HG02588 (cell line): ENCODE data around the gene ZCWPW1.
A peak's percentile ranks its signal among the peaks of the same experiment; 100 is the strongest.
"Not testable (repeated sequence)": the region's sequence is repeated elsewhere in the genome, so short reads cannot be mapped to it uniquely, and the experiment has no call there.

Experiments
- ATAC-seq: cut with Tn5 transposase; IDR thresholded peaks from one replicate; pipeline ENCODE4 v1.9.1; 2021; ENCODE audit warnings: mild to moderate bottlenecking, moderate library complexity; ENCODE audit not compliant: unreplicated experiment

ZCWPW1 gene

GRCh38 chr7:100380196-100380595, 48.3 kb downstream of the ZCWPW1 start:
- no peak for ATAC-seq

DNA sequence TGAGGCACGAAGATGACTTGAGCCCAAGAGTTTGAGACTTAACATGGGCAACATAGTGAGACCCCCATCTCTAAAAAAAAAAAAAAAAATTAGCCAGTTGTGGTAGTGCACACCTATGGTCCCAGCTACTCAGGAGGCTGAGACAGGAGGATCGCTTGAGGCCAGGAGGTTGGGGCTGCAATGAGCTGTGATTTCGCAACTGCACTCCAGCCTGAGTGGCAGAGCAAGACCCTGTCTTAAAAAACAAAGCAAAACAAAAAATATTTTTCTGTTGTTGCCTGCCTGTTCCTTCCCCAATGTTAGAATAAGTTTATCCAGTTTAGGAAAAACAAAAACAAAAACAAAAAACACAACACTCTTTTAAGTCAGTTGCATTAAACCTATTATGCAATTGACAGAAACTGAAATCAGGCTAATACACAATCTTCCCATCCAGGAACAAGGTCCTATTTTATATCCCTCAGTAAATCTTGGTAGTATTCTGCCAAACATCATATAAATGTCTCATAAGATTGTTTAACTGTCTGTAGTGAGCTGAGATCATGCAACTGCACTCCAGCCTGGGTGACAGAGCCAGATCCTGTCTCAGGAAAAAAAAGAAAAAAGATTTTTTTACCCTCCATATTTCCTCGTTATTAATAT, 50.3 kb downstream of the ZCWPW1 start:
- no peak for ATAC-seq

DNA sequence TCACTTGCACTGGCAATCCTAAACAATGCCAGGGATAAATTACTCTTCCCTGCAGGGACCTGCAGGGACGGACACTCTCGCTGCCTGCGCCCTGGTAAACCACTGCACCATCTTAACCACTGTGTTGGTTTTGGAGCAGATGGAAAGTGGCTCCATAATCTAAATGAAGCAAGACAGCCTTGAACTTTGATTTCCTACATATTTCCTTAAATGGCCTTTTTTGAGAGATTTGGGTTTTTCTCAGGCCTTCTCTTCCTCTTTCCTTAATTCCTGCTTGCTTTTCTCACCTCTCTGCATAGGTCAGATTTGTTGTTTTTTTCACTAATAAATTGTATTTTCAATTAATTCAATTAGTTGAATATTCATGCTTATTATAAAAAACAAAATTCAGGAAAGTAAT, 52.4 kb downstream of the ZCWPW1 start:
- ATAC-seq, result no peak

DNA sequence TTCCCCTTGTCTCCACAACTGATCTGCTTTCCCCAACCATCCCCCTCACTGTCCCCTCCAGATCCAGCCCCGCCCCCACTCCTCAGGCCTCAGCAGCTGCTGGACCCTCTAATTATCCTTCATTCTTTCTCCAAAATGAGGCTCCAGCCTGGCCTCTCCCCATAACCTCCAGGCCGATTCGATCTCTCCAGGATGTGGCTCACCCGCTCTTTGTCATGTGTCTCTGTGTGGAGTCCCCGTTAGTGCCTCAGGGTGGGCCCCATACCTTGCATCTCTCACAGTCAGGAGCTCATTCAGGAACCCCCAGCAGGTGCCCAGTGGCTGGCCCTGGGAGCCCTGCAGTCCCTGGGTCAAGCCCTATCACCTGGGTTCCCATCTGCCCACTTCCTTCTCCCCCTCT, 53.9 kb downstream of the ZCWPW1 start:
- ATAC-seq, result no peak

DNA sequence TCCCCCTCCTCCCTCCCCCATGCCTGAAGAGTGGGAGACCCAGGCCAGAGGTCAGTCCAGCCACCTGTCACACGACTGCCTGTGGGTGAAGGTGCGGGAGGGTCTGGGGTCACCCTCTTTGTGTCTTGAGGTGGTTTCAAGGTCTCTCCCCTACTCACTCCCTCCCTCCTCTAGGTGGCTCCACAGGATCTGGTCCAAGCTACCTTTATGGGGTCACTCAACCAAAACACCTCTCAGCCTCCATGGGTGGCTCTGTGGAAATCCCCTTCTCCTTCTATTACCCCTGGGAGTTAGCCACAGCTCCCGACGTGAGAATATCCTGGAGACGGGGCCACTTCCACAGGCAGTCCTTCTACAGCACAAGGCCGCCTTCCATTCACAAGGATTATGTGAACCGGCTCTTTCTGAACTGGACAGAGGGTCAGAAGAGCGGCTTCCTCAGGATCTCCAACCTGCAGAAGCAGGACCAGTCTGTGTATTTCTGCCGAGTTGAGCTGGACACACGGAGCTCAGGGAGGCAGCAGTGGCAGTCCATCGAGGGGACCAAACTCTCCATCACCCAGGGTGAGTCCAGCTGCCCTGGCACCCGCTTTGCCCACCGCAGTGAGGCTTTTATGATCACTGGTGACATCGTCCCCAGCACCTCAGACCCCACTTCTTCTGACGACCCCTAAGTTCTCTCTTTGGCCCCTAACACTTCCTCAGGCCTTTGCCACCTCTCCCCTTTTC, 54.5 kb downstream of the ZCWPW1 start:
- ATAC-seq, result not testable (repeated sequence)

GRCh38 chr7:100373261-100373831, 55.2 kb downstream of the ZCWPW1 start, which contains the start of gene PILRA:
PILRA (plus strand) TSS chr7:100373487; CDS start chr7:100373657, 170 bp downstream.
- ATAC-seq, result no peak

DNA sequence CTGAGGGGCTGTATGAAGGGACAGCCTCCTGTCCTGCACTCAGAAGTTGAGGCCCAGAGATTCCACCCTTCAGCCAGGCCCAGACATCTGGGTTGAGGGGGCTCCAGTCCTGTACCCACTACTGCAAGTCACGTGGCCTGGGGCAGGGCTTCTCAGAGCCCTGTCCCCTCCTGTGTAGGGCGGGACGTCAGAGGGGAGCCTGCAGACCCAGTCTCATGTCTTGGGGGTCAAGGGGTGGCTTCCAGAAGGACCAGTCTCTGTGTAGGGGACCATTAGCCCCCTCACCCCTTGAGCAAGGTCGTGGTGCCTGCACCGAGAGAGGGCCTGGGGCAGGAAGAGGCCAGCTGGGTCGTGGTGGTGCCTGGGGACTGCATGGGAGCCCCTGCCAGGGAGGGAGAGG, 55.8 kb downstream of the ZCWPW1 start:
- ATAC-seq, result no peak

DNA sequence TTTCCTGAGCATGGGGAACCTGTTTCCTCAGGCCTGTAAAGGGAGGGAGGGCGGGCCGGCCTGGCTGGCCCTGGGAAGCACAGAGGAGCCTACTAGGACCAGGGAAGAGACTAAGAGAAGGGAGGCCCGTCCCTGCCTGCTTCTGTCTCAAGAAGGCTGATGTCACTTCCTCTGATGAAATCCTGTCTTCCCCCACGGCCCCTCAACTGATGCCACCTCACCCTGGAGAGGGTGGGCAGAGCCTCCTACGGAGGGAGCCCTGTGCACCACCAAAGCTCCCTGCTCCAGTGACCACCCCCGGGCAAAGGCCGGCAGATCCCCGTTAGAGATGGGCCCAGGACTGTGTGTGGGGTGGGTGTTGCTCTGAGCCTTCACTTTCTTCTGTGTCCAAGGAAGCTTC, 56.2 kb downstream of the ZCWPW1 start:
- no peak for ATAC-seq

DNA sequence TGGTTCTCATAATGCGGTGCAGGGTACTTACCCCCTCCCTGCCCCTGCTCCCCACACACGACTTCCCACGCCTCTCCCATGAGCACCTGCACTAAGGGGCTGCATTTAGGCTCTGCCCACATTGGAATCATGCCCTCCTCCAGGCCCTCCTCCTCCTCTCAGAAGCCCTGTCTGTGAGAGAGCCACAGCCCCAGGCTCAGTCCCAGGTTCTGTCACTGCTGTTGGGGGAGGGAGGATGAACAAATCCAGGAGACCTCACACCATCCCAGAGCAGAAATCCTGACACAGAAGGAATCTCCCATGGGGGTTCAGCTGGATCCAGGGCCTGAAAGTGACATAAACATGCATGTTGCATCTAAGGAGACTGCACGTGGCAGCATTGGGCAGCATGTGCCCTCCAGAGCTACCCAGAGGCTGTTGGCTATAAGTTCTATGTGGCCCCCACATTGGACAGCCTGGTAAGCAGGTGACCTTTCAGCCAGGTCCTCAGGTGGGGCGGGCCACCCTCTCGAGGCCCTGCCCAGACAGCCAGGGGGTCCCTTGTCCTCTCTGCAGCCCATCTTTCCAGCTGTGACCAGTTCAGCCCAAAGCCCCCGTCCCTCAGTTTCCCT, 56.8 kb downstream of the ZCWPW1 start:
- ATAC-seq, result no peak

DNA sequence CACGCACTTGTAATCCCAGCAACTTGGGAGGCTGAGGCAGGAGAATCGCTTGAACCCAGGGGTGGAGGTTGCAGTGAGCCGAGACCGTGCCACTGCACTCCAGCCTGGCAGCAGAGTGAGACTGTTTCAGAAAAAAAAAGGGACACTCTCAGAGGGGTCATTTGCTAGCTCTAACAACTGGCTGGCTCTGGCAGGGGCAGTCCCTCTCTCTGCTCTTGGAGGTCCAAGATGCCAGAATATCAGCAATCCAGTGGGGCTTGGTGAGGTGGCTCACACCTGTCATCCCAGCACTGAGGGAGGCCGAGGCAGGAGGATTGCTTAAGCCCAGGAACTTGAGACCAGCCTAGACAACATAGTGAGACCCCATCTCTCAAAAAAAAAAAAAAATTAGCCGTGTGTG, 57.8 kb downstream of the ZCWPW1 start:
- ATAC-seq, result no peak

DNA sequence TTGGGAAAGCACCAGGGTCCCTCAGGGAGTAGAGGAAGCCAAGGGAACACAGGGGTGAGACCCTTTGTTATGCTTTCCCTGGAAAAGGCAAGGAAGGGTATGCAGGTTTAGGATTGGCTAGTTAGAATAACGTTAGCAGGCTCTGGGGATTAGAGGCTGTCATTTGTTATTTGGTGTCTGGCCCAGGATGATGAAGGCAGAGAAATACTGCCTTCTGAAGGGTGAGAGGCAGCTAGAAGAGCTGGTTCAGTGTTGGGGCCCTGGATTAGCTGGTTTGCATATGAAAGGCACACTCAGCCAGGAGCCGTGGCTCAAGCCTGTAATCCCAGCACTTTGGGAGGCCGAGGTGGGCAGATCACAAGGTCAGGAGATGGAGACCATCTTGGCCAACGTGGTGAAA, 58.2 kb downstream of the ZCWPW1 start:
- ATAC-seq, result no peak

- ATAC-seq, result peak; percentile 60
Observed at GRCh38 chr7:100369105-100369504, 59.4 kb downstream of the ZCWPW1 start.

GRCh38 chr7:100367676-100368613, 60.6 kb downstream of the ZCWPW1 start:
- ATAC-seq, result no peak

DNA sequence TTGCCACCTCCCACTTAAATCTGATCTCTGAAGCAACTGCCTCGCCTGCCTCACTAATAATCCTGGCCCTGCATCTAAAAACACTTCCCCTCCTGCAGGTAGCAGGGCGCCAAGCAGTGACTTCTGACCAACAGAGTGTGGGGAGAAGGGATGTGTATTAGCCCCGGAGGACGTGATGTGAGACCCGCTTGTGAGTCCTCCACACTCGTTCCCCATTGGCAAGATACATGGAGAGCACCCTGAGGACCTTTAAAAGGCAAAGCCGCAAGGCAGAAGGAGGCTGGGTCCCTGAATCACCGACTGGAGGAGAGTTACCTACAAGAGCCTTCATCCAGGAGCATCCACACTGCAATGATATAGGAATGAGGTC, 61.3 kb downstream of the ZCWPW1 start:
- ATAC-seq, result no peak

GRCh38 chr7:100366411-100367250, 61.9 kb downstream of the ZCWPW1 start:
- no peak for ATAC-seq

- not testable (repeated sequence) for ATAC-seq
Observed at GRCh38 chr7:100365998-100366367, 62.5 kb downstream of the ZCWPW1 start.

GRCh38 chr7:100364480-100364879, 64.0 kb downstream of the ZCWPW1 start:
- ATAC-seq, result no peak

GRCh38 chr7:100363797-100364196, 64.7 kb downstream of the ZCWPW1 start:
- ATAC-seq, result not testable (repeated sequence)

- ATAC-seq, result no peak
Observed at GRCh38 chr7:100363098-100363497, 65.4 kb downstream of the ZCWPW1 start.
